HepG2 (cell line): ENCODE results near the gene ARHGEF10L. TPM values are rescaled to one million over a fixed set of nuclear protein-coding genes. Genes with fewer than 3 reads are reported as not detected.

Experiments
- ARNT2 ChIP-seq: sonication (generic); formaldehyde crosslinking; IDR thresholded peaks from 2 replicates; pipeline ENCODE4 v1.8.0; 2022; ENCODE audit warnings: mild to moderate bottlenecking, low read depth, missing genetic modification reagents, moderate library complexity
- ATAD3A ChIP-seq: sonication (generic); formaldehyde crosslinking; IDR thresholded peaks from 2 replicates; pipeline ENCODE4 v1.4.0; 2020; ENCODE audit warnings: missing genetic modification reagents
- CEBPG ChIP-seq: IDR thresholded peaks from 2 replicates; pipeline ENCODE4 v1.6.1; 2016
- EP300 ChIP-seq, 3 experiments: sonication (generic) in 1 of 3; formaldehyde crosslinking in 1 of 3; IDR thresholded peaks; 2 replicates each; pipeline versions ENCODE4 v1.5.1 to v1.6.1; 2011 to 2020; ENCODE audit warnings: low read depth in 2 of 3, low read length in 2 of 3, borderline replicate concordance in 1 of 3, improper control_type of control experiment in 1 of 3, mild to moderate bottlenecking in 1 of 3, missing genetic modification reagents in 1 of 3, moderate library complexity in 1 of 3
- KDM2A ChIP-seq: sonication (generic); formaldehyde crosslinking; IDR thresholded peaks from 2 replicates; pipeline ENCODE4 v1.4.0; 2020; ENCODE audit warnings: low read depth, missing genetic modification reagents, borderline replicate concordance
- KLF12 ChIP-seq: sonication (generic); formaldehyde crosslinking; IDR thresholded peaks from 2 replicates; pipeline ENCODE4 v1.4.0; 2020; ENCODE audit warnings: missing genetic modification reagents, borderline replicate concordance
- NKX3-1 ChIP-seq: sonication (generic); formaldehyde crosslinking; IDR thresholded peaks from 2 replicates; pipeline ENCODE4 v1.5.0; 2020; ENCODE audit warnings: missing genetic modification reagents
- RAD21 ChIP-seq: fragments of 450-650 bp; formaldehyde crosslinking; IDR thresholded peaks from 2 replicates; pipeline ENCODE4 v1.5.0; 2020; ENCODE audit warnings: mild to moderate bottlenecking
- ZNF224 ChIP-seq: sonication (generic); formaldehyde crosslinking; IDR thresholded peaks from 2 replicates; pipeline ENCODE4 v1.5.0; 2020; ENCODE audit warnings: mild to moderate bottlenecking, missing genetic modification reagents
- ZNF496 ChIP-seq: sonication (generic); formaldehyde crosslinking; IDR thresholded peaks from 2 replicates; pipeline ENCODE4 v1.8.1; 2023; ENCODE audit warnings: mild to moderate bottlenecking, moderate library complexity, missing genetic modification reagents; ENCODE audit not compliant: insufficient replicate concordance
- ZNF547 ChIP-seq: sonication (generic); formaldehyde crosslinking; IDR thresholded peaks from 2 replicates; pipeline ENCODE4 v1.5.1; 2020; ENCODE audit warnings: mild to moderate bottlenecking, missing genetic modification reagents
- ZNF615 ChIP-seq: sonication (generic); formaldehyde crosslinking; IDR thresholded peaks from 2 replicates; pipeline ENCODE4 v1.5.0; 2020; ENCODE audit warnings: mild to moderate bottlenecking, missing genetic modification reagents, borderline replicate concordance
- ZNF724P ChIP-seq: sonication (generic); formaldehyde crosslinking; IDR thresholded peaks from 2 replicates; pipeline ENCODE4 v1.8.0; 2022; ENCODE audit warnings: missing genetic modification reagents, borderline replicate concordance
- ZNF841 ChIP-seq: sonication (generic); formaldehyde crosslinking; IDR thresholded peaks from 2 replicates; pipeline ENCODE4 v1.8.1; 2023; ENCODE audit warnings: missing genetic modification reagents, borderline replicate concordance
- polyA plus RNA-seq, 8 experiments: library from polyadenylated mRNA; depleted of rRNA in 3 of 8; stranded (reverse) in 7 of 8; unstranded in 1 of 8; fragments of >200 nt; fragmentation: Illumina TruSeq in 4 of 8; extraction: Trizol in 4 of 8; gene quantifications; 2 replicates each; pipeline versions ENCODE4 v1.2.1 to v1.2.3, GENCODE V29; 2011 to 2016; ENCODE audit warnings: low read depth in 4 of 8, missing spikeins in 1 of 8, mixed read lengths in 1 of 8; ENCODE audit not compliant: insufficient read depth in 1 of 8
- total RNA-seq, 5 experiments: library from RNA; depleted of rRNA; stranded (reverse); fragments of >200 nt; fragmentation: Illumina TruSeq; extraction: Trizol; gene quantifications; 2 replicates each; pipeline ENCODE4 v1.2.3, GENCODE V29; 2016; ENCODE audit warnings: low read depth in 1 of 5
- TF ChIP-seq, protein P1 (sequence below): sonication (generic); formaldehyde crosslinking; IDR thresholded peaks from 2 replicates; pipeline ENCODE4 v1.4.0; 2020; ENCODE audit warnings: missing genetic modification reagents, borderline replicate concordance
- TF ChIP-seq, protein P2 (sequence below): sonication (generic); formaldehyde crosslinking; IDR thresholded peaks from 2 replicates; pipeline ENCODE4 v1.5.0; 2020; ENCODE audit warnings: missing genetic modification reagents
- TF ChIP-seq, protein P3 (sequence below): sonication (generic); formaldehyde crosslinking; IDR thresholded peaks from 2 replicates; pipeline ENCODE4 v1.4.0; 2020; ENCODE audit warnings: missing genetic modification reagents; ENCODE audit errors: not compliant biosample characterization
- TF ChIP-seq, protein P4 (sequence below): sonication (generic); formaldehyde crosslinking; IDR thresholded peaks from 2 replicates; pipeline ENCODE4 v1.5.0; 2020; ENCODE audit warnings: missing genetic modification reagents, mild to moderate bottlenecking, borderline replicate concordance
- TF ChIP-seq, protein P5 (sequence below): sonication (generic); formaldehyde crosslinking; IDR thresholded peaks from 2 replicates; pipeline ENCODE4 v1.4.0; 2020; ENCODE audit warnings: missing genetic modification reagents, low read depth, mild to moderate bottlenecking, borderline replicate concordance
- TF ChIP-seq, protein P6 (sequence below): sonication (generic); formaldehyde crosslinking; IDR thresholded peaks from 2 replicates; pipeline ENCODE4 v1.9.0; 2021; ENCODE audit warnings: missing genetic modification reagents, borderline replicate concordance

The ARHGEF10L gene
- total and polyA plus RNA-seq, 2 of the 13 experiments (the other 11 are each of a cell fraction or from before 2014, with no cell fraction given), result 46.5 to 78.3 TPM

DNA sequence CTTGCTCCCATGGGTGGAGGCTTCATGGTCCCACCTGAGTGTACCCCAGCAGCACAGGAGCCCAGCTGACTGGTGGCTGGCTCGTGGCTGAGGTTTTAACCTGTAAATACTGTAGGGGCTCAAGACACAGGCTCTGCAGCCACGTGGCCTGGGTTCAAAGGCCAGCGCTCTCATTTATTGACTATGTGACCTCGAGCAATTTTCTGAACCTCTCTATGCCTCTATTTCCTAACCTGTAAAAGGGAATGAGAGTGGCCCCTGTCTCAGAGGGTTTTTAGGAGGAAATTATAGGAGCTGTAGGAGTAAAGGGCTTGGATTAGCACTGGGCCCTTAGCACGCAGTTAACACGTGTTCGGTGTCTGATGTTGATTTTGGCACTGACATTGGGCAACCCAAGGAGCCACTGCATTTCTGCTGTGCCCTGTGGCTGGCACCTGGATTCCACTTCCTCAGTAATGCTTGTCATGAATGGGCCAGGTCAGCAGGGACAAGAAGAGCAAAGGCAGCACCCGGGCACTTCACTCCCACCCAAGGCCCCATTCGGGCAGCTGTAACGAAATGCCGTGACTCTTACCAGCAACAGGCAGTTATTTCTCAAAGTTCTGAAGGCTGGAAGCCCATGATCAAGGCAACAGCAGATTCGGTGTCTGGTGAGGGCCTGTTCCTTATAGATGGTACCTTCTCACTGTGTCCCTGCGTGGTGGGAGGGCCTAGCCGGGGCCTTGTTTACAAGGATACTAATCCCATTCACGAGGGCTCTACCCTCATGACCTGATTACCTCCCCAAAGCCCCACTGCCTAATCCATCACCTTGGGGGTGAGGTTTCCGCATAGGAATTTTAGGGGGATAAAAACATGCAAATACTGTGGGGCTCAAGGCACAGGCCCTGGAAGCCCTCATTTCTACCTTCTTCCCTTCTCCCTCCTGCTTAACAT is 25.2 kb downstream of the ARHGEF10L start (continued):
- TF ChIP-seq, protein P1, sequence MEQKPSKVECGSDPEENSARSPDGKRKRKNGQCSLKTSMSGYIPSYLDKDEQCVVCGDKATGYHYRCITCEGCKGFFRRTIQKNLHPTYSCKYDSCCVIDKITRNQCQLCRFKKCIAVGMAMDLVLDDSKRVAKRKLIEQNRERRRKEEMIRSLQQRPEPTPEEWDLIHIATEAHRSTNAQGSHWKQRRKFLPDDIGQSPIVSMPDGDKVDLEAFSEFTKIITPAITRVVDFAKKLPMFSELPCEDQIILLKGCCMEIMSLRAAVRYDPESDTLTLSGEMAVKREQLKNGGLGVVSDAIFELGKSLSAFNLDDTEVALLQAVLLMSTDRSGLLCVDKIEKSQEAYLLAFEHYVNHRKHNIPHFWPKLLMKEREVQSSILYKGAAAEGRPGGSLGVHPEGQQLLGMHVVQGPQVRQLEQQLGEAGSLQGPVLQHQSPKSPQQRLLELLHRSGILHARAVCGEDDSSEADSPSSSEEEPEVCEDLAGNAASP (CRISPR knock-in tag), result no peak
- no peak for TF ChIP-seq KDM2A (CRISPR knock-in tag)
- no peak for TF ChIP-seq ARNT2
- no peak for TF ChIP-seq ZNF724P (CRISPR knock-in tag)
- peak; percentile 57 for TF ChIP-seq CEBPG
- TF ChIP-seq ZNF547 (CRISPR knock-in tag), result no peak
- no peak for TF ChIP-seq NKX3-1 (CRISPR knock-in tag)
- TF ChIP-seq, protein P2, sequence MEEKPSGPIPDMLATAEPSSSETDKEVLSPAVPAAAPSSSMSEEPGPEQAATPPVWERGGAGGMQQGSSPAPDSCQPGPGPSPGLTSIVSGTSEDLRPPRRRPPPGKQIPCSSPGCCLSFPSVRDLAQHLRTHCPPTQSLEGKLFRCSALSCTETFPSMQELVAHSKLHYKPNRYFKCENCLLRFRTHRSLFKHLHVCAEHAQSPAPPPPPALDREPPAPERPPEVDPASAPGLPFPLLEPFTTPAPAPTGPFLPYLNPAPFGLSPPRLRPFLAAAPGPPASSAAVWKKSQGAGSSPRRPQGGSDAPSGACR (CRISPR knock-in tag), result no peak
- TF ChIP-seq, protein P3, sequence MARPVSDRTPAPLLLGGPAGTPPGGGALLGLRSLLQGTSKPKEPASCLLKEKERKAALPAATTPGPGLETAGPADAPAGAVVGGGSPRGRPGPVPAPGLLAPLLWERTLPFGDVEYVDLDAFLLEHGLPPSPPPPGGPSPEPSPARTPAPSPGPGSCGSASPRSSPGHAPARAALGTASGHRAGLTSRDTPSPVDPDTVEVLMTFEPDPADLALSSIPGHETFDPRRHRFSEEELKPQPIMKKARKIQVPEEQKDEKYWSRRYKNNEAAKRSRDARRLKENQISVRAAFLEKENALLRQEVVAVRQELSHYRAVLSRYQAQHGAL, result no peak
- no peak for TF ChIP-seq RAD21 (CRISPR knock-in tag)
- TF ChIP-seq, protein P4, sequence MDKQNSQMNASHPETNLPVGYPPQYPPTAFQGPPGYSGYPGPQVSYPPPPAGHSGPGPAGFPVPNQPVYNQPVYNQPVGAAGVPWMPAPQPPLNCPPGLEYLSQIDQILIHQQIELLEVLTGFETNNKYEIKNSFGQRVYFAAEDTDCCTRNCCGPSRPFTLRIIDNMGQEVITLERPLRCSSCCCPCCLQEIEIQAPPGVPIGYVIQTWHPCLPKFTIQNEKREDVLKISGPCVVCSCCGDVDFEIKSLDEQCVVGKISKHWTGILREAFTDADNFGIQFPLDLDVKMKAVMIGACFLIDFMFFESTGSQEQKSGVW, result no peak
- no peak for TF ChIP-seq ZNF841 (CRISPR knock-in tag)
- TF ChIP-seq, protein P5, sequence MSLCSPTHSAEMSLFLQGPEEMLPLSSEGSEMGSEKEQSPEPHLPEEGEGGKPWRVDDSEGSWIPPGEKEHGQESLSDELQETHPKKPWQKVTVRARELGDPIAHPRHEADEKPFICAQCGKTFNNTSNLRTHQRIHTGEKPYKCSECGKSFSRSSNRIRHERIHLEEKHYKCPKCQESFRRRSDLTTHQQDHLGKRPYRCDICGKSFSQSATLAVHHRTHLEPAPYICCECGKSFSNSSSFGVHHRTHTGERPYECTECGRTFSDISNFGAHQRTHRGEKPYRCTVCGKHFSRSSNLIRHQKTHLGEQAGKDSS (CRISPR knock-in tag), result no peak
- no peak for TF ChIP-seq ATAD3A (CRISPR knock-in tag)
- TF ChIP-seq, protein P6, sequence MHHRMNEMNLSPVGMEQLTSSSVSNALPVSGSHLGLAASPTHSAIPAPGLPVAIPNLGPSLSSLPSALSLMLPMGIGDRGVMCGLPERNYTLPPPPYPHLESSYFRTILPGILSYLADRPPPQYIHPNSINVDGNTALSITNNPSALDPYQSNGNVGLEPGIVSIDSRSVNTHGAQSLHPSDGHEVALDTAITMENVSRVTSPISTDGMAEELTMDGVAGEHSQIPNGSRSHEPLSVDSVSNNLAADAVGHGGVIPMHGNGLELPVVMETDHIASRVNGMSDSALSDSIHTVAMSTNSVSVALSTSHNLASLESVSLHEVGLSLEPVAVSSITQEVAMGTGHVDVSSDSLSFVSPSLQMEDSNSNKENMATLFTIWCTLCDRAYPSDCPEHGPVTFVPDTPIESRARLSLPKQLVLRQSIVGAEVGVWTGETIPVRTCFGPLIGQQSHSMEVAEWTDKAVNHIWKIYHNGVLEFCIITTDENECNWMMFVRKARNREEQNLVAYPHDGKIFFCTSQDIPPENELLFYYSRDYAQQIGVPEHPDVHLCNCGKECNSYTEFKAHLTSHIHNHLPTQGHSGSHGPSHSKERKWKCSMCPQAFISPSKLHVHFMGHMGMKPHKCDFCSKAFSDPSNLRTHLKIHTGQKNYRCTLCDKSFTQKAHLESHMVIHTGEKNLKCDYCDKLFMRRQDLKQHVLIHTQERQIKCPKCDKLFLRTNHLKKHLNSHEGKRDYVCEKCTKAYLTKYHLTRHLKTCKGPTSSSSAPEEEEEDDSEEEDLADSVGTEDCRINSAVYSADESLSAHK (CRISPR knock-in tag), result no peak
- TF ChIP-seq ZNF224 (CRISPR knock-in tag), result no peak
- no peak for TF ChIP-seq KLF12
- no peak for TF ChIP-seq ZNF615 (CRISPR knock-in tag)
- peak in 1 of 2 experiments; percentile 41; a peak in 1 of 4 replicates for TF ChIP-seq EP300 (IDR thresholded peaks at IDR 0.05; ENCODE audit: low read depth in 2 of 2, low read length in 2 of 2)
- TF ChIP-seq EP300 (CRISPR knock-in tag; IDR thresholded peaks at IDR 0.05; ENCODE audit: borderline replicate concordance), result no peak
- TF ChIP-seq ZNF496 (CRISPR knock-in tag), result no peak
